22Rv1 (cell line): Measurements from ENCODE around the gene PCDHGC4.

Experiments
- CTCF ChIP-seq: fragments of 450-650 bp; IDR thresholded peaks from 2 replicates; pipeline ENCODE4 v1.5.1; 2017; ENCODE audit warnings: mild to moderate bottlenecking
- ZFX ChIP-seq: fragments of 450-650 bp; IDR thresholded peaks from 2 replicates; pipeline ENCODE4 v1.6.1; 2017; ENCODE audit warnings: antibody characterized with exemption, borderline replicate concordance

- TF ChIP-seq CTCF (no peak), ZFX (no peak)
Observed at GRCh38 chr5:141485321-141486055, 658 bp downstream of the PCDHGC4 start.
